Stimulated activated CD4-positive, alpha-beta T cell treated with anti-CD3 and anti-CD28 coated beads, Interleukin-15, amount 100 ng/mL, for 1 hour (primary cell): ENCODE data around the gene AQR.
"Not testable (repeated sequence)": the region's sequence is repeated elsewhere in the genome, so short reads cannot be mapped to it uniquely, and the experiment has no call there.

ENCODE experiments used
- DNase-seq, 2 donors: peaks; one replicate each; pipeline ENCODE4 v3.0.0-alpha.2; 2020; ENCODE audit warnings: low read depth in 1 of 2, low spot score in 1 of 2

Gene AQR

GRCh38 chr15:34953851-34954250 is 15.7 kb downstream of the AQR start:
- no peak for DNase-seq

GRCh38 chr15:34952481-34952880 is 17.1 kb downstream of the AQR start:
- no peak for DNase-seq

DNA sequence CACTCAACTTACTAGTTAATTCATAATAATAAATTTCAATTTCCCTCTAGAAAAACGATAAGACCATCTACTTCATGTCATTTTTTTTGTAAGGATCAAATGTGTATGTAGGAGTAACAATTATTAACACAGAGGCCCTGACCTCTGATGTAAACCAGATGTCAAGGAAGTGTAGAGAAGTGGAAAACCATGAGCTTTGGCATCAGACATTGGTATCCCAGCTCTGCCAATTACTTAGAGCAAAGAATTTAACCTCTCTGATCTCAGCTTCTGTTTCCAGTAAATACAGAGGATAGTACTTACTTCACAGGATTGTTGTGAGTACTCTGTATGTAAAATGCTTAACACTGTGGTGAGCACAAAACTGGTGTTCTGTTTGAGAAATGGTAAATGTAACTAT is 17.5 kb downstream of the AQR start:
- no peak for DNase-seq

- DNase-seq = no peak
These were observed 24.6 kb downstream of the AQR start for GRCh38 chr15:34944936-34945335.

DNA sequence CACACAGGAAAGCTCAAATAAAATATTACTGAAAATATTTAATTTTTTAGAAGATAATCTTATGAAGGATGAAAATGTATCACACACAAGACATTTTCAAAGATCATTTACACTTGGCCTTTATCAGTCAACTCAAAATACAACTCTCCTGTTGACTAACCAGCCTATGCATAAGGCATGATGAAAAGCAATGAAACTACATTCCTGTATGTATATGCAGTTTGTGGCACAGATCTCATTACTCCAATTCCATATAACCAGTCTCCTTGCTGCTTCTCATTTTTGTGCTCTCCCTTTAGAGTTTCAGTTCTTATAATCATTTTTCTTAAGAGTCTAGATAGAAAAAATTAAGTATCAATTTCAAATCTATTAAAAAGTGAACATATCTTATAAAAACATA is 25.8 kb downstream of the AQR start:
- no peak for DNase-seq

DNA sequence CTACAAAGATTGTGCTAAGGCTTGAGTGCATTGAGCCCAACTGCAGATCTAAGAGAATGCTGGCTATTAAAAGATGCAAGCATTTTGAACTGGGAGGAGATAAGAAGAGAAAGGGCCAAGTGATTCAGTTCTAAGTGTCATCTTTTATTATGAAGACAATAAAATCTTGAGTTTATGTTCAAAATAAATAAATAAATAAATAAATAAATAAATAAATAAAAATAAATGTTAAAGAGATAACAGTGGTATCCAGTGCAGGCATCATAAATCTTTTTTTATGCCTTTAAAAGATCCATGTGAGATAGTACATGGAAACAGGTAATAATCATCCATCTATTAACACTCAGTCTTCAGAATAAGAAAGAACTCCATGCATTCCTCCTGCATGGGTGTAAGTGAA is 26.3 kb downstream of the AQR start:
- DNase-seq = not testable (repeated sequence)

DNA sequence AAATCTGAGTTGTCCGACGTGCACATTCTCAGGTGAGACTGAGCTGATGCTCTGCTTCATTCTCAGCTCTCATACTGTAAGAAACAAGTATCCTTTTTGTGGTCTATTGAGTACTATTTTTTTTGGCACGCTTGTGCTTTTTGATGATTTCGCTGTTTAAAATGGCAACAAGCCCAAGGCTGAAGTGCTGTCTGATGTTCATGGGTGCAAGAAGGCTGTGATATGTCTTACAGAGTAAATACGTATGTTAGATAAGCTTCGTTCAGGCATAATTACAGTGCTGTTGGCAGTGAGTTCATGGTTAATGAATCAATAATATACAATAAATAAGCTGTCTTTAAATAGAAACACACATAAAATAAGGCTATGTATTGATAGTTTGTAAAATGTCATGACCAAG is 27.2 kb downstream of the AQR start:
- DNase-seq = no peak

- no peak for DNase-seq
These were observed 27.7 kb downstream of the AQR start for GRCh38 chr15:34941831-34942230.

- no peak for DNase-seq
These were observed 28.3 kb downstream of the AQR start for GRCh38 chr15:34941185-34941698.

DNA sequence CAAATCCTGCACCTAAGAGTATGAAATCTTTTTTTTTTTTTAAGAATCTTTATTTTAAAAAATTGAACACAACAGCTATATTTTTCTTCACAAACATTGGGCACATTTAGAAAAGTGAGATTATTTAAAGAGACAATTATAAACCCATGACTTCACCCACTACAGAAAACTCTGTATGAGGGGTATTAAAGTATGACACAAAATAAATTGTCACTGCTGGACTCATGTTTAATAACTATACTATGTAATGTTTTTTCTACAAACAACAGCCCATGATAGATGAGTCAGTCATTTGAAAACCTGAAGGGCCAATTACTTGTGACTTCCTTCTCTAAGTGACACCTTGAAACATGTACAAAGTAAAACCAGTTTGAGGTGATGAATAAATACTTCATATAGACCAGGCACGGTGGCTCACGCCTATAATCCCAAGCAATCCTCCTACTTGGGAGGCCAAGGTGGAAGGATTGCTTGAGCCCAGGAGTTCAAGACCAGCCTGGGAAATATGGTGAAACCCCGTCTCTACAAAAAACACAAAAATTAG is 36.0 kb downstream of the AQR start:
- DNase-seq = no peak

DNA sequence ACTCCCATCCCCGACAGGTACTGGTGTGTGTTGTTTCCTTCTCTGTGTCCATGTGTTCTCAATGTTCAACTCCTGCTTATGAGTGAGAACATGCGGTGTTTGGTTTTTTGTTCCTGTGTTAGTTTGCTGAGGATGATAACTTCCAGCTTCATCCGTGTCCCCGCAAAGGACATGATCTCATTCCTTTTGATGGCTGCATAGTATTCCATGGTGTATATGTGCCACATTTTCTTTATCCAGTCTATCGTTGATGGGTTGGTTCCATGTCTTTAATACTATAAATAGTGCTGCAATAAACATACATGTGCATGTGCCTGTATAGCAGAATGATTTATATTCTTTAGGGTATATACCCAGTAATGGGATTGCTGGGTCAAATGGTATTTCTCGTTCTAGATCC is 41.2 kb downstream of the AQR start:
- not testable (repeated sequence) for DNase-seq

GRCh38 chr15:34927726-34928125 is 41.8 kb downstream of the AQR start:
- DNase-seq = no peak

DNA sequence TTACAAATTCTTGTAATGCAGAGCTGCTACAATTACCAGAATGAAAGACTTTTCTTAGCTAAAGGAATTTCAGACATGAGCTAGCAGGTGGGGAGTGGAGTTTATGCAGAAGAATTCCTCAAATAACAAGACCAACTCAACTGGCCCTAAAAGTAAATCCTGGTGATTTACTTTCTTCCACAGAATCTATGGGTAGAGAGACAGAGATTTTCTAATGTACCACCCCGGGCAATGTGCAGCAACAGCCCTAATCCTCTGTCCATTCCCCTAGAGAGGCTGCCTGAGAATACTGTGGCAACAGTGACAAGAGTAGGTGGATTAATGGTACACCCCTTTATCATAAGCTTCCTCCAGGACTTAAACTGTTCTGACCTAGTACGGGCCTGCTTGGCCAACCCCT is 55.2 kb downstream of the AQR start:
- no peak for DNase-seq

DNA sequence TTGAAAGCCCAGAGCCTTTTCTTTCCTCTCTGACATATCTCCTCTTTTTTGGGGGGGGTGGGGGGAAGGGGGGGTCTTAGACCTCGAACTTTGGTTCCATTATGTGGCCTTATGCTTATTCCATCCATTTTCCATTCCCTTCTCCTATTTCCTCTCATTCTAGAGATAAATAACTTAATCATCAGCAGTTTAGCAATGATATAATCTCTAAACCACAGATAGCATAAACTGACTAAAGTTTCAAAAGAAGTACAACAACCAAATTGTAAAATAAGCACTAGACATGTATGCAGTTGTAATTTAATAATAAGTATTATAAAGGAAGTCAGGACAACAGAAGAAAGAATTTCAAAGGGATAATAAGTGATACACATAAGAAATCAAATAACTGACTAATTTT is 64.5 kb downstream of the AQR start:
- DNase-seq = no peak

DNA sequence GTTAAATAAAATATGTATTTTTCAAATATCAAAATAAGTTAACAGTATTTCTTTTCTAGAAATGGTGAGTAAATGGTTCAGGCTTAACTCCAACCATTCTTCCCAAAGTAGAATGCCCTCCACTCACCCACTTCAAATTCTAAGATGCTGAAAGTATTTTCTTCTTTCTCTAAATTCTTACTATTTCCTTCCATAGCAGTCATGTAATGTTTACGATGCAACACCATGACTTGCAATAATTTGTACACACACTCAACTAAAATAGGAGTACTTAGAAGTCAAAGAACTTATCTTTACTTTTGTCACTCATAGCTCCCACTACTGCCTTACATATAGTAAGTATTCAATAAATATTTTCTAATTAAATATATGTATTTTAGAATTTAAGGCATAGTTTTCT is 65.0 kb downstream of the AQR start:
- no peak for DNase-seq

- no peak for DNase-seq
These were observed 68.8 kb downstream of the AQR start for GRCh38 chr15:34900748-34901147.

DNA sequence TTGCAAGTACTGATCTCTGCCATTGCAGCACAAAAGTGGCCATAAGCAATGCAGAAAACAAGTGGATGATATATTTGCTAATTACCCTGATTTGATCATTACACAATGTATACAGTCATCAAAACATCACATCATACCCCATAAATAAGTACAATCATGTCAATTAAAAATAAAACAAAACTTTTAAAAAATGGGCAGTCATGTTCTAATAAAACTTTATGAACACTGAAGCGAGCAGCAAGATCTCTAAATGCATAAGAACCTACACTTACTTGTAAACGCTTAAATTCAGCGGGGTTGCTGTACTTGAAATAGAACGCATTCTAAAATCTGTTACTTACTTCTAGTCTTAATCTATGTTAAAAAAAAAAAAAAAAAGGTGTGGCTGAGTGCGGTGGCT is 73.4 kb downstream of the AQR start:
- DNase-seq = no peak

DNA sequence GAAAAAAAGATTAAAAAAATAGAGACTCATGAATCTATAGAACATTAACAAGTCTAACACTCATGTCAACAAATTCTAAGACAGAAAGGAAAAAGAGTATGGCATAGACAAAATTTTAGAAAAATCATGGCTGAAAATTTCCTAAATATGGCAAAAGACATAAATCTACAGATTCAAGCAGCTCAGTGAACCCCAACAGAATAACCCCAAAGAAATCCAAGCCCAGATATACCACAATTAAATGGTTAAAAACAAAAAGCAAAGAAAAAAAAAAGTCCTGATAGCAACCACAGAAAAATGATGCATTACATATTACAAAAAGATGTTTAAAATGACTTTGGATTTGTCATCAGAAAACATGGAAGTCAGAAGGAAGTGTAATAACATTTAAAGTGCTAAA is 75.6 kb downstream of the AQR start:
- no peak for DNase-seq

GRCh38 chr15:34892963-34893591 is 76.5 kb downstream of the AQR start:
- DNase-seq = no peak

DNA sequence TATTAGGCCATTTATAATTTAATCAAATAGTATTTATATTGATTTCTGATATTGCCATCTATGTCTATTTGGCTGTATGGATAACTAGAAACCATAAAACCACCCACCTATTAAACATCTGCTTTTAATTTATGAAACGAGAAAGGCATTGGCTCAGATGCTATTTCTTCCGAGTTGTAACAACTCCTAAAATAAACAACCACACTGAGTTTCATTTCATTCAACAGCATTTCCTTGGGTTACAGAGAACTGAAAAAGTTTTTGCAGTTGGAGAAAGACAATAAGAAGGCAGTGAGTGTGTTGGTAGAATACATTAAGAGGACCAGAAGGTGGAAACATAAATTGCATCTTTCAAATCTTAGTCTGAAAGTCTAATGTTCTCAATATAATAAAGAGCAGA is 79.1 kb downstream of the AQR start:
- DNase-seq = no peak

DNA sequence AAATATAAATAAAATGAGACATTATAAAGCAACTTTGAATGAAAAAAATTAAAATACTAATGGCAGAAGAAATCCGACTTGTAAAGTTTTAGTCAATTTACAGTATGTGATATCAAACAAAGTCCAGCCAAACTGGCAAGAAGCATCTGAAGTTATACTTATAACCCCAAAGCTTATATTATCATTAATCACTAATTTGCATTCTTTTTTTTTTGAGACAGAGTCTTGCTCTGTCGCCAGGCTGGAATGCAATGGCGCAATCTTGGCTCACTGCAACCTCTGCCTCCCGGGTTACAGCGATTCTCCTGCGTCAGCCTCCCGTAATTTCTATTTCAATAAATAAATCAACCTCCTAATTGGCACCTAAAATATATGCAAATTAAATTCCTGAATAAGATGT is 80.1 kb downstream of the AQR start:
- no peak for DNase-seq

- DNase-seq = no peak
These were observed 83.4 kb downstream of the AQR start for GRCh38 chr15:34886134-34886533.

GRCh38 chr15:34883633-34884032 is 85.9 kb downstream of the AQR start:
- DNase-seq = no peak
